ENCODE data around the gene CDH10. TPM values are rescaled to one million over a fixed set of nuclear protein-coding genes. Genes with fewer than 3 reads are reported as not detected.

The CDH10 gene
- total RNA-seq, 1 experiment from 2014 or later, result 0.31 TPM

GRCh38 chr5:24643880-24644279 is 898 bp downstream of the CDH10 start:
- H3K79me2 ChIP-seq (ENCODE audit: insufficient read depth, low read length), result no peaks in the 10 kb centered on the region
- TF ChIP-seq CTCF (conservative IDR thresholded peaks at IDR 0.05), result no peak
- DNase-seq, result no peak
- H3K9me3 Mint-ChIP-seq, result no peaks in the 10 kb centered on the region
- H2BK15ac ChIP-seq (ENCODE audit: low read depth, low read length), result no peak overlapping the region
- H2BK12ac ChIP-seq (ENCODE audit: insufficient read length, low read depth, low read length), result no peak overlapping the region
- no peak overlapping the region for H3K27ac Mint-ChIP-seq
- H3K27ac ChIP-seq (ENCODE audit: insufficient read length, low read depth, low read length), result no peak overlapping the region
- no peak overlapping the region for H4K91ac ChIP-seq (ENCODE audit: insufficient read length, low read depth, low read length)
- no peak overlapping the region for H4K8ac ChIP-seq (replicated peaks; ENCODE audit: insufficient read length, low read depth, low read length)
- H3K4ac ChIP-seq (ENCODE audit: low read depth, low read length), result no peak overlapping the region
- no peaks in the 10 kb centered on the region for H3K79me1 ChIP-seq (ENCODE audit: insufficient read depth, low read depth, low read length, poor library complexity, severe bottlenecking)
- H3K23ac ChIP-seq (ENCODE audit: insufficient read length, low read depth, low read length), result no peak overlapping the region
- H4K5ac ChIP-seq (ENCODE audit: insufficient read length, low read depth, low read length), result no peak overlapping the region
- H3K4me2 ChIP-seq (ENCODE audit: insufficient read depth, insufficient read length, low read length), result no peak overlapping the region
- H2BK20ac ChIP-seq (ENCODE audit: low read depth, low read length, poor library complexity, severe bottlenecking), result no peak overlapping the region
- H3K4me1 ChIP-seq (ENCODE audit: insufficient read depth, low read length), result no peaks in the 10 kb centered on the region
- H3K9ac ChIP-seq (ENCODE audit: extremely low read depth, insufficient read length, low read length), result no peak overlapping the region
- H2AK5ac ChIP-seq (ENCODE audit: insufficient read length, low read length), result no peak overlapping the region
- H3K36me3 Mint-ChIP-seq (ENCODE audit: insufficient read depth in 1 of 3, low read depth in 3 of 3), result no peaks in the 10 kb centered on the region
- no peak overlapping the region for H3K56ac ChIP-seq (ENCODE audit: insufficient read length, low read depth, low read length)
- H3K27me3 ChIP-seq (ENCODE audit: insufficient read depth, low read length), result no peaks in the 10 kb centered on the region; the same call in 1 of the 2 replicates
- no peak overlapping the region for H3K14ac ChIP-seq (ENCODE audit: insufficient read depth, low read length)
- no peak overlapping the region for H2BK5ac ChIP-seq (ENCODE audit: insufficient read length, low read length)
- H3K27me3 Mint-ChIP-seq (ENCODE audit: low read depth), result peaks cover 48% of the 10 kb centered on the region
- WGBS (ENCODE audit: extremely low coverage, insufficient read length, low lambda C conversion rate), result no CpG with 5 or more reads among the region's 2 CpGs
- no peak overlapping the region for H3T11ph ChIP-seq (ENCODE audit: low read length)
- H2BK120ac ChIP-seq (ENCODE audit: low read depth, low read length, poor library complexity, severe bottlenecking), result no peak overlapping the region
- peaks cover 25 to 31% of the 10 kb centered on the region in 2 experiments for H3K4me1 Mint-ChIP-seq
- no peaks in the 10 kb centered on the region for H3K9me3 ChIP-seq (ENCODE audit: control insufficient read depth, low read depth, low read length)
- H3K4me3 Mint-ChIP-seq, result peak overlapping the region in 1 of 2 experiments; percentile 34; a peak in 1 of 5 replicates
- no peak overlapping the region for H3K18ac ChIP-seq (ENCODE audit: insufficient read length, low read depth, low read length)
- H4K20me1 ChIP-seq (ENCODE audit: control insufficient read depth, insufficient read depth, insufficient read length), result no peaks in the 10 kb centered on the region
- no peaks in the 10 kb centered on the region for H3K23me2 ChIP-seq (ENCODE audit: insufficient read length, low read depth, low read length, poor library complexity, severe bottlenecking)
- no peak overlapping the region for H2AFZ ChIP-seq (ENCODE audit: low read length)

Data from H9 (cell line).